ENCODE data around the gene ART1. TPM values are rescaled to one million over a fixed set of nuclear protein-coding genes. Genes with fewer than 3 reads are reported as not detected.
A peak's percentile ranks its signal among the peaks of the same experiment; 100 is the strongest.
"Not testable (repeated sequence)": the region's sequence is repeated elsewhere in the genome, so short reads cannot be mapped to it uniquely, and the experiment has no call there.

Gene ART1
- total RNA-seq, 1 experiment from 2014 or later = not detected

- DNase-seq (ENCODE audit: low read depth) = no peak
Measured at GRCh38 chr11:3626250-3626960, 18.5 kb upstream of the ART1 start.

GRCh38 chr11:3627291-3627690 lies 17.6 kb upstream of the ART1 start:
- in situ Hi-C loops (cut with HindIII; ENCODE audit: low pct_unique_long_range_greater_than_20kb, low sequenced_read_pairs) = no loop called here
- DNase-seq (ENCODE audit: low read depth) = peak; percentile 98

More at GRCh38 chr11:3626250-3626960, 18.5 kb upstream of the ART1 start:
- in situ Hi-C loops (cut with HindIII; ENCODE audit: low pct_unique_long_range_greater_than_20kb, low sequenced_read_pairs) = no loop called here

- in situ Hi-C loops (cut with HindIII; ENCODE audit: low pct_unique_long_range_greater_than_20kb, low sequenced_read_pairs) = no loop called here
- no peak for DNase-seq (ENCODE audit: low read depth)
Measured at GRCh38 chr11:3631331-3631730, 13.6 kb upstream of the ART1 start.

- in situ Hi-C loops (cut with HindIII; ENCODE audit: low pct_unique_long_range_greater_than_20kb, low sequenced_read_pairs) = no loop called here
- DNase-seq (ENCODE audit: low read depth) = no peak
Measured at GRCh38 chr11:3632070-3632660, 12.8 kb upstream of the ART1 start.

- DNase-seq (ENCODE audit: low read depth) = no peak
- in situ Hi-C loops (cut with HindIII; ENCODE audit: low pct_unique_long_range_greater_than_20kb, low sequenced_read_pairs) = no loop called here
Measured at GRCh38 chr11:3635641-3636375, 9.1 kb upstream of the ART1 start.

- in situ Hi-C loops (cut with HindIII; ENCODE audit: low pct_unique_long_range_greater_than_20kb, low sequenced_read_pairs) = no loop called here
- no peak for DNase-seq (ENCODE audit: low read depth)
Measured at GRCh38 chr11:3637201-3637600, 7.7 kb upstream of the ART1 start.

- no peak for DNase-seq (ENCODE audit: low read depth)
- in situ Hi-C loops (cut with HindIII; ENCODE audit: low pct_unique_long_range_greater_than_20kb, low sequenced_read_pairs) = no loop called here
Measured at GRCh38 chr11:3638513-3638912, 6.4 kb upstream of the ART1 start.

GRCh38 chr11:3639841-3640240 lies 5.1 kb upstream of the ART1 start:
- DNase-seq (ENCODE audit: low read depth) = no peak
- in situ Hi-C loops (cut with HindIII; ENCODE audit: low pct_unique_long_range_greater_than_20kb, low sequenced_read_pairs) = no loop called here

- no peak for DNase-seq (ENCODE audit: low read depth)
- in situ Hi-C loops (cut with HindIII; ENCODE audit: low pct_unique_long_range_greater_than_20kb, low sequenced_read_pairs) = no loop called here
Measured at GRCh38 chr11:3641191-3641590, 3.7 kb upstream of the ART1 start.

- no peak for DNase-seq (ENCODE audit: low read depth)
- in situ Hi-C loops (cut with HindIII; ENCODE audit: low pct_unique_long_range_greater_than_20kb, low sequenced_read_pairs) = no loop called here
Measured at GRCh38 chr11:3641701-3642070, 3.2 kb upstream of the ART1 start, which contains the start of gene ART5. ART5 (minus strand) TSS chr11:3641992; CDS start chr11:3641862, 130 bp downstream.

- in situ Hi-C loops (cut with HindIII; ENCODE audit: low pct_unique_long_range_greater_than_20kb, low sequenced_read_pairs) = no loop called here
- DNase-seq (ENCODE audit: low read depth) = peak; percentile 91
Measured at GRCh38 chr11:3642071-3642951, 2.6 kb upstream of the ART1 start.

GRCh38 chr11:3643102-3643546 lies 1.8 kb upstream of the ART1 start:
- in situ Hi-C loops (cut with HindIII; ENCODE audit: low pct_unique_long_range_greater_than_20kb, low sequenced_read_pairs); DNase-seq (ENCODE audit: low read depth): not testable (repeated sequence)

- in situ Hi-C loops (cut with HindIII; ENCODE audit: low pct_unique_long_range_greater_than_20kb, low sequenced_read_pairs) = no loop called here
- DNase-seq (ENCODE audit: low read depth) = no peak
Measured at GRCh38 chr11:3645552-3645951, 624 bp downstream of the ART1 start.

GRCh38 chr11:3648843-3649242 lies 3.9 kb downstream of the ART1 start:
- DNase-seq (ENCODE audit: low read depth); in situ Hi-C loops (cut with HindIII; ENCODE audit: low pct_unique_long_range_greater_than_20kb, low sequenced_read_pairs): not testable (repeated sequence)

- in situ Hi-C loops (cut with HindIII; ENCODE audit: low pct_unique_long_range_greater_than_20kb, low sequenced_read_pairs); DNase-seq (ENCODE audit: low read depth): not testable (repeated sequence)
Measured at GRCh38 chr11:3649374-3649773, 4.4 kb downstream of the ART1 start.

GRCh38 chr11:3652514-3652913 lies 7.6 kb downstream of the ART1 start:
- in situ Hi-C loops (cut with HindIII; ENCODE audit: low pct_unique_long_range_greater_than_20kb, low sequenced_read_pairs); DNase-seq (ENCODE audit: low read depth): not testable (repeated sequence)

GRCh38 chr11:3655547-3655946 lies 10.6 kb downstream of the ART1 start:
- in situ Hi-C loops (cut with HindIII; ENCODE audit: low pct_unique_long_range_greater_than_20kb, low sequenced_read_pairs) = no loop called here
- no peak for DNase-seq (ENCODE audit: low read depth)

GRCh38 chr11:3657331-3657730 lies 12.4 kb downstream of the ART1 start:
- DNase-seq (ENCODE audit: low read depth); in situ Hi-C loops (cut with HindIII; ENCODE audit: low pct_unique_long_range_greater_than_20kb, low sequenced_read_pairs): not testable (repeated sequence)
